KOPT-K1 (cell line): ENCODE measurements around the gene JCAD.

Experiments
- H3K27ac ChIP-seq: fragments of 200-600 bp; sonication (generic); 2 replicates; pipeline ENCODE4 v1.5.1; 2016; ENCODE audit warnings: antibody characterized with exemption, mild to moderate bottlenecking, low read depth, low read length; ENCODE audit not compliant: poor library complexity, severe bottlenecking
- H3K36me3 ChIP-seq: fragments of 200-600 bp; sonication (generic); 2 replicates; pipeline ENCODE4 v1.5.1; 2017; ENCODE audit warnings: antibody characterized with exemption, mild to moderate bottlenecking, low read length, moderate library complexity; ENCODE audit not compliant: insufficient read depth
- H3K9me3 ChIP-seq: fragments of 200-600 bp; sonication (generic); 2 replicates; pipeline ENCODE4 v1.5.1; 2017; ENCODE audit warnings: antibody characterized with exemption, low read length, mild to moderate bottlenecking; ENCODE audit not compliant: insufficient read depth, poor library complexity, severe bottlenecking

JCAD gene

DNA sequence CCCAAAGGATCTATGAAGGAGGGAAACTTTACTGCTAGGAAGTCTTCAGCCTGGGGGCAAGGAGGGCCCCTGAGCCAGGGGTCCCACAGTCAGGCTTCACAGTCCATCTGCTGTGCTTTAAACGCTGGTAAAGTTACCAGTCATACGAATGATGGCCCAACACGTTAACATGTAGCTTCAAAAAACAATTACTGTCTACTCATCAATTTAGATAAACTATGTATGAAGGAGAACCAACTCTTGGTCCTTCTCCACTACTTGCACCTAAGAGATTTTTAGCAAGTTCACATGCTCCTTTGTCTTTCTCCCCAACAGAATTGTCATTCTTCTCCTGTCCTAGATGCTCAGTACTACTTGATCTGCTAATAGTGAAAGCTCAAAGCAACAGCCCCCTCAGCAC, 16.6 kb downstream of the JCAD start:
- H3K9me3 ChIP-seq: no peaks in the 10 kb centered on the region
- no peak overlapping the region for H3K27ac ChIP-seq
- no peaks in the 10 kb centered on the region for H3K36me3 ChIP-seq

- Histone ChIP-seq H3K9me3 (no peaks in the 10 kb centered on the region), H3K36me3 (no peaks in the 10 kb centered on the region), H3K27ac (peak overlapping the region; percentile 46)
Measured at GRCh38 chr10:30041196-30042105, 17.9 kb downstream of the JCAD start.

GRCh38 chr10:30040597-30040996, 18.8 kb downstream of the JCAD start:
- no peaks in the 10 kb centered on the region for H3K36me3 ChIP-seq
- H3K27ac ChIP-seq: peak overlapping the region; percentile 46
- H3K9me3 ChIP-seq: no peaks in the 10 kb centered on the region

- no peaks in the 10 kb centered on the region for H3K36me3 ChIP-seq
- no peak overlapping the region for H3K27ac ChIP-seq
- H3K9me3 ChIP-seq: no peaks in the 10 kb centered on the region
Measured at GRCh38 chr10:30039988-30040387, 19.4 kb downstream of the JCAD start.

GRCh38 chr10:30039567-30039966, 19.8 kb downstream of the JCAD start:
- Histone ChIP-seq H3K27ac (no peak overlapping the region), H3K36me3 (no peaks in the 10 kb centered on the region), H3K9me3 (no peaks in the 10 kb centered on the region)

DNA sequence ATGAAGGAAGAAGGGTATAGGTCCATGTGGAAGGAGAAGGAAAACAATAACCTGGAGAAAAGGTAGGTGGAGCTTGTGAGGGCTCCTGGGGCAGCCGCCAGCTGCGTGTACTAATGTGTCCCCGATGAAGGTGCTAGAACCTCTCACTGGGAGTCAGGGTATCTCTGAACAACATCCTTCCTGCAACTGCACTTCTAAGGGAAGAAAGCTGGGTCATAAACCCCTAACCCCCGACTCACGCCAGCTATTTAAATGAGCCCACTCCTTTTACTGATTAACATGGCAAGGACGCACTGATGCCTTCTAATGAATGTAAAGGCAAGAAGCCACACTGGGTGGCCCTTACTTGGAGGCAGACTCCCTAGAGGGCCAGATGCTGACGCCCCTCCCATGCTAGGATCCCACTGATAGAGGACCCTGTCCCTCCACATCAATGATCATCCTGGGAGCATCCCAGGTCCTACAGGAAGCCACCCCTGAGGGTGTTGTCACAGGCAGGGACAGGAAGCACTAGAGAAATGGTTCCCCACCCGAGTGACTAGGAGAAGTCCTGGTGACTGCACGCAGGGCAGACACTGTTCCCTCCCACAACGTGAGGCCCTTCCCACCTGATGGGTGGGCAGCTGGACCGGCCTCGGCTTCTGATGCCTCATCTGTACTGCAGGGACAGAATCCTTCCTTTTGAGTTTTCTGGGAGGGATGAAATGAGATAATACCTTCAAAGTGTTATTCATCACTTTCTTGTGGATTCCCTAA, 20.4 kb downstream of the JCAD start:
- no peaks in the 10 kb centered on the region for H3K36me3 ChIP-seq
- H3K27ac ChIP-seq: no peak overlapping the region

GRCh38 chr10:30037620-30038336, 21.6 kb downstream of the JCAD start:
- H3K36me3 ChIP-seq: no peaks in the 10 kb centered on the region
- no peak overlapping the region for H3K27ac ChIP-seq
- no peaks in the 10 kb centered on the region for H3K9me3 ChIP-seq

More for the DNA sequence above, 20.4 kb downstream of the JCAD start:
- H3K9me3 ChIP-seq: no peaks in the 10 kb centered on the region

DNA sequence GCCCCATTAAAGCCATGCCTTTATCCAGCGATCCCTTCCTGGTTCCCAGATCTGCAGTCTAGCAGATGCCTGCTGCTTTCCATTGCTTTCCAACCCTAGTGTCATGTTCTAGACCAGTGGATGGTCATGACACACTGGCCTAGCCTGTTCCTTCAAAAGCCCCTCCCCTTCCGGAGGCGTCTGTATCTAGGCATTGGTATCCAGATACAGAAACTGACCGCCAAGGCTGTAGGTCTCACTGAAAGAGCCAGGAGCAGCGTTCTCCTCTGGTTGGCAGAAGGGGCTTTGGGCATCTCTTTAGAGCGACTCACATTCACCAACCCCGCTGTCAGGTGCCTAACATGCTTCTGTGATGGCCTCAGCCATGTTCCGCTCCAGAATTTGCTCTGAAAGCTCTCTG, 22.6 kb downstream of the JCAD start:
- Histone ChIP-seq H3K9me3 (no peaks in the 10 kb centered on the region), H3K36me3 (no peaks in the 10 kb centered on the region), H3K27ac (no peak overlapping the region)

DNA sequence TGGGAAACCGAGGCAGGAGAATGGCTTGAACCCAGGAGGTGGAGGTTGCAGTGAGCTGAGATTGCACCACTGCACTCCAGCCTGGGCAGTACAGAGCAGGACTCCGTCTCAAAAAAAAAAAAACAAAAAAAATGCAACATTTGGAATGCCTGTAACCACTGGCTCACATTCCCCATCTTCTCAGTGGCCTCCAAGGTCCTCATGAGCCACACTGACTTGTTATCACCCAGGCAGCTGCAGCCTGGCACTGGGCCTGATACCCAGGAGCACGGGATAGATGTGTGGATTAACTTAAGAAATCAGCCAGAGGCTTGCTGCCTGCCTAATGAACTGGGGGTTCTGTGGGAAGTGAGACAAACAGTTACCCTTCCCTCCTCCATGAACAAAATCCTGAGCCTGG, 23.0 kb downstream of the JCAD start:
- Histone ChIP-seq H3K36me3 (no peaks in the 10 kb centered on the region), H3K9me3 (no peaks in the 10 kb centered on the region), H3K27ac (no peak overlapping the region)

DNA sequence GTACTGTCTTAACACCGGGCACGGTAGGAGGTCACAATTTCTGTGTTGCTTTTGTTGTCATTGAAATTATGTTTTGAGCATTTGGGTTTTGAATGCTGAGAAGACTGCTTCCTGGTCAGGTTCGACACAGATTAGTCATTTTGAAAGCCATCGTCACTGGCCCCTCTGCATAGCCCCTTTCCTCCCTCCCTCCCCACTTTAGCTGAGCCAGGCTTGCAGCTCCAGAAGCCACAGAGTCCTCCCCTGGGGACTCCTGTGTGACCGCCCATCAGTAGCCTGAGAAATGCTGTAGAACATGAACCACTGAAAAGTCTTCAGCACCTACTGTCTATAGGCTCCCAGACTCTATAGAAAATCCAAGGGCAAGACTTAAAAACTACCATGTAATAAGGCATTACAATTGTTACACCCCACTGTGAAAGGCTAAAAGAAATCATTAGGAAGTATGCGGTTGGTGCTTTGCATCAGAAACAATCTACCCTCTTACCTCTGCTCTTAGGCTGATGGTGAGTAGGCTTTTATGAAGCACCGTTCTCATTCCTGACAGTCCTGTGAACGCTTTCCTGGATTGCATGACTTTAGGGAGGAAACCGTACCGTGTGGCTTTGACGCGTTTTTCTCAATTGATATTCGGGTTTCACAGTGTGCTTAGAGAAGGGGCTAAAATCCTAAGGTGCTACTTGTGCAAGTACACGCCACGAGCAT, 24.8 kb downstream of the JCAD start:
- Histone ChIP-seq H3K36me3 (no peaks in the 10 kb centered on the region), H3K27ac (no peak overlapping the region)

DNA sequence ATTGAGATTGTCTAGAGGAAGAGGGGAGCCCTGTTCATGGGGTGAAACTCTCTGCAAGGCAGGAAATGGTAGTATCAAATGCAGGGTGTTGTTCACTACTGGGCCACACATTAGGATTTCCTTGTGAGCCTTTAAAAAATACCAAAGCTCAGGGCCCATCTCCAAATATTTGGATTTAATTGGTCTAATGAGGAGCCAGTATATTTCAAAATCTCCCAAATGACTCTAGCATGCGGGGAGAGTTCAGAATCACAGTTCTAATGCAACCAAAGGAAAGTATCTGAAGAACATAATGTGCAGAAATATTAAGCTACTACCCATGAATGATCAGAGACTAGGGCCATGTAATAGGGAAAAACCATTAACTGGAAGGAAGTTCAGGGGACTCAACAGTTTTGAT, 27.3 kb downstream of the JCAD start:
- Histone ChIP-seq H3K27ac (no peak overlapping the region), H3K36me3 (no peaks in the 10 kb centered on the region), H3K9me3 (no peaks in the 10 kb centered on the region)

More for the DNA sequence above, 24.8 kb downstream of the JCAD start:
- no peaks in the 10 kb centered on the region for H3K9me3 ChIP-seq

- no peaks in the 10 kb centered on the region for H3K36me3 ChIP-seq
- H3K9me3 ChIP-seq: no peaks in the 10 kb centered on the region
- no peak overlapping the region for H3K27ac ChIP-seq
Measured at GRCh38 chr10:30029872-30030256, 29.5 kb downstream of the JCAD start.

DNA sequence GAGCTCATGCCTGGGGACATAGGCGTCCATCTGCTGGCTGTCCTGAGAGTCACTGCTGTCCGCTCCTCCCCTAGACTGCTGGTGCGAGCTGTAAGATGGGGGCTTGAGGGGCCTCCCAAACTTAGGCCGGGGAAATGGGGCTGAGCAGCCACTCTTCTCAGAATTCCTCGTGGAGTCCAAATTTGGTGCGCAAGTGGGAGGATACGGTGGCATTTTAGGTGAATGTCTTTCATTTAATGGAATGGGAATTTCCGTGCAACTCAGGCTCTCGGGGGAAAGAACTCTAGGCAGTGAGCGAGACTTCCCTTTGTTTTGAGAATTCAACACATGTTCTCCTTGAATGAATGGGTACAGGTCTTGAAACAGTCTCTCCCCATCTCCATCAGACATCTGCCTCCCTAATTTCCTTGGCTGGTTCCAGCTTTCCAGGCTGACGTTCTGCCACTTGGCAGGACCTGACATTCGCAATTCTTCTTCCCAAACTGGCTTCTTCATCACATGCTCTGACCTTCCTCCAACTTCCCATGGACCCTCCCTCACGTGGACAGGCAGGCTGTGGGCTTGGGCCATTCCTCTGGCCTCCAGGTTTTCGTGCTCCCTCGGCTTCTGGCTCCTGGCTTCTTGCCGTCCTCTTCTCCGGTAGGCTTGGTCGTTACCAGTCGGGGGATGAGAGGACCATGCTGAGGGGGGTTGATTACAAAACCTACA, 30.1 kb downstream of the JCAD start:
- H3K27ac ChIP-seq: no peak overlapping the region
- no peaks in the 10 kb centered on the region for H3K36me3 ChIP-seq
- H3K9me3 ChIP-seq: no peaks in the 10 kb centered on the region

DNA sequence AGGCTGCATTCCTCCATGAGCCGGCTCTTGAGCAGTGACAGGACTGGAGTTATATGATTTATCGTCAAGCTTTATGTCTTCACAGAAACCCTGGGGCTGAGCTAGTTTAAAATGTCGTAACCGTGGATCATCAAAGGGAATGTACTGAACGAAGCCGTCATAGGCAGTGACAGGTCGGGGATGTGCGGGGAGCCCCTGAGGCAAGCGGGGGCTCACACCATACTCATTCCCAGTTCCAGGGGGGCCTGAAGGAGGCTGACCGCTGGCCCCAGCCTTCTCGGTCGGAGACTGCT, 30.7 kb downstream of the JCAD start:
- no peaks in the 10 kb centered on the region for H3K36me3 ChIP-seq

More for the DNA sequence above, 30.7 kb downstream of the JCAD start:
- H3K9me3 ChIP-seq: no peaks in the 10 kb centered on the region
- H3K27ac ChIP-seq: no peak overlapping the region
